ENCODE data around the gene VAMP2.
A peak's percentile ranks its signal among the peaks of the same experiment; 100 is the strongest.

The VAMP2 gene

GRCh38 chr17:8151120-8151640 is 11.6 kb downstream of the VAMP2 start (continued):
- TF ChIP-seq PRDM2 (tag by site-specific recombination; IDR thresholded peaks at IDR 0.05; ENCODE audit: borderline replicate concordance) = no peak
- TF ChIP-seq ZNF266 (tag by site-specific recombination; IDR thresholded peaks at IDR 0.05; ENCODE audit: low read depth) = no peak
- no peak for TF ChIP-seq ZNF433 (tag by site-specific recombination; IDR thresholded peaks at IDR 0.05; ENCODE audit: low read depth)
- peak; percentile 72 for TF ChIP-seq SP3 (tag by site-specific recombination; IDR thresholded peaks at IDR 0.05)
- peak; percentile 81 for TF ChIP-seq GLIS2 (tag by site-specific recombination; IDR thresholded peaks at IDR 0.05)
- TF ChIP-seq ZNF777 (tag by site-specific recombination; IDR thresholded peaks at IDR 0.05; ENCODE audit: borderline replicate concordance) = no peak
- TF ChIP-seq KLF8 (tag by site-specific recombination; IDR thresholded peaks at IDR 0.05) = peak; percentile 45; the same call in 1 of the 2 replicates
- no peak for TF ChIP-seq ZNF621 (tag by site-specific recombination; IDR thresholded peaks at IDR 0.05)
- TF ChIP-seq ZNF521 (tag by site-specific recombination; IDR thresholded peaks at IDR 0.05) = no peak
- peak; percentile 38; the same call in 1 of the 2 replicates for TF ChIP-seq WT1 (tag by site-specific recombination; IDR thresholded peaks at IDR 0.05)
- TF ChIP-seq ZNF214 (tag by site-specific recombination; IDR thresholded peaks at IDR 0.05; ENCODE audit: borderline replicate concordance) = no peak
- no peak for TF ChIP-seq ZNF404 (tag by site-specific recombination; IDR thresholded peaks at IDR 0.05)
- TF ChIP-seq ZNF10 (tag by site-specific recombination; IDR thresholded peaks at IDR 0.05) = peak; percentile 49; the same call in 1 of the 2 replicates
- no peak for TF ChIP-seq REST (tag by site-specific recombination; IDR thresholded peaks at IDR 0.05)
- no peak for TF ChIP-seq ZNF391 (tag by site-specific recombination; IDR thresholded peaks at IDR 0.05; ENCODE audit: borderline replicate concordance, low read depth)
- no peak for TF ChIP-seq KLF7 (tag by site-specific recombination; IDR thresholded peaks at IDR 0.05; ENCODE audit: borderline replicate concordance)
- 0 out of 2 replicates have a peak, but pooled peaks have one; percentile 31 for TF ChIP-seq HIC1 (tag by site-specific recombination; IDR thresholded peaks at IDR 0.05)
- peak; percentile 63 for TF ChIP-seq ZBTB48 (tag by site-specific recombination; IDR thresholded peaks at IDR 0.05)
- TF ChIP-seq ZNF175 (tag by site-specific recombination; IDR thresholded peaks at IDR 0.05) = no peak
- TF ChIP-seq ZNF146 (tag by site-specific recombination; IDR thresholded peaks at IDR 0.05) = no peak
- peak; percentile 88 for TF ChIP-seq EGR2 (tag by site-specific recombination; IDR thresholded peaks at IDR 0.05; ENCODE audit: low read depth)
- no peak for TF ChIP-seq BCL11B (tag by site-specific recombination; IDR thresholded peaks at IDR 0.05; ENCODE audit: low read depth)
- no peak for TF ChIP-seq ZNF239 (tag by site-specific recombination; IDR thresholded peaks at IDR 0.05)
- no peak for TF ChIP-seq ZNF155 (tag by site-specific recombination; IDR thresholded peaks at IDR 0.05)
- no peak for TF ChIP-seq ZNF585B (tag by site-specific recombination; IDR thresholded peaks at IDR 0.05)
- TF ChIP-seq GLIS1 (tag by site-specific recombination; IDR thresholded peaks at IDR 0.05) = peak; percentile 71; the same call in 1 of the 2 replicates
- TF ChIP-seq ZNF768 (tag by site-specific recombination; IDR thresholded peaks at IDR 0.05) = no peak
- peak; percentile 48 for TF ChIP-seq KLF1 (tag by site-specific recombination; IDR thresholded peaks at IDR 0.05)
- TF ChIP-seq ZNF830 (tag by site-specific recombination; IDR thresholded peaks at IDR 0.05; ENCODE audit: low read depth) = no peak
- TF ChIP-seq ZEB2 (tag by site-specific recombination; IDR thresholded peaks at IDR 0.05) = 0 out of 2 replicates have a peak, but pooled peaks have one; percentile 26

Measured in HEK293 (cell line).